HFF-Myc (cell line): ENCODE results near the gene AACS.
"Not testable (repeated sequence)": the region's sequence is repeated elsewhere in the genome, so short reads cannot be mapped to it uniquely, and the experiment has no call there.

Source experiments
- DNase-seq: peaks from one replicate; pipeline ENCODE4 v3.0.0-alpha.2; 2011; ENCODE audit warnings: low read depth; ENCODE audit errors: extremely low read depth
- H3K4me3 ChIP-seq: replicated peaks from 2 replicates; pipeline ENCODE4 v1.5.1; 2011; ENCODE audit warnings: low read depth, mild to moderate bottlenecking, control low read depth, low read length
- TF ChIP-seq, protein P1 (sequence below): IDR thresholded peaks from 2 replicates; pipeline ENCODE4 v1.5.1; 2012; ENCODE audit warnings: mild to moderate bottlenecking, low read depth, low read length, control low read depth; ENCODE audit errors: missing control alignments

The AACS gene

DNA sequence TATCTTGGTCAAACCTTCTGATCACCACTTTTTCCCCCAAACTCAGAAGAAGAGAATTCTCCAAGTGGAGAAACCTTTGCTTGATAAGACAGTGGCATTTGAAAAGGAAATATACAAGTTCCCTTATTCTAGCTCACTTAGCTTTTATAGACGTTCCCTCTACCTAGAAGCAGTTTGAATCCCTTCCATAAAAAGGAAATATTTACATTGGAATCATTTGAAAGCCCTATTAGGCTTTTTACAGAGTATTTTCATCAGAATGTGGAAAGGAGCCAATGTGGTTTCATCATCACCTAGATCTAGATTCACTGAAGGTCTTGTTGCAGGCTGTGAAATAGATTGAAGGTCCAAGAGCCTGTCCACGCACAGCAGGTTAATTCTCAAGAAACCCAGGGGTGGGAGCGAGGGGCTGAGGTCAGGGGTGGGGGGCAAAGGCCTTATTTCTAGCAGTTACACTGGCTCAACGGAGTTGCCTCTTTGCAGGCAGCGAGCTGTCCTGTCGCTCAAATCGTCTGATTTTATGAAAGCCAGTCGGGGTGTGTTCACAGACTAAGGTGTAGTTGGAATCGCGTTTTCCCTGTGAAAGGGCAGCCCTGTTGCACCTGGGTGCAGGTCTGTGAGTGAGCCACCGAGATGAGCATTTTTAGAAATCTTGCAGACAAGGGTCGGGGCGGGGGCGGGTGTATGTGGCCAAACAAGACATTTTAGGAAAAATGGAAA, 45.6 kb downstream of the AACS start:
- TF ChIP-seq, protein P1, sequence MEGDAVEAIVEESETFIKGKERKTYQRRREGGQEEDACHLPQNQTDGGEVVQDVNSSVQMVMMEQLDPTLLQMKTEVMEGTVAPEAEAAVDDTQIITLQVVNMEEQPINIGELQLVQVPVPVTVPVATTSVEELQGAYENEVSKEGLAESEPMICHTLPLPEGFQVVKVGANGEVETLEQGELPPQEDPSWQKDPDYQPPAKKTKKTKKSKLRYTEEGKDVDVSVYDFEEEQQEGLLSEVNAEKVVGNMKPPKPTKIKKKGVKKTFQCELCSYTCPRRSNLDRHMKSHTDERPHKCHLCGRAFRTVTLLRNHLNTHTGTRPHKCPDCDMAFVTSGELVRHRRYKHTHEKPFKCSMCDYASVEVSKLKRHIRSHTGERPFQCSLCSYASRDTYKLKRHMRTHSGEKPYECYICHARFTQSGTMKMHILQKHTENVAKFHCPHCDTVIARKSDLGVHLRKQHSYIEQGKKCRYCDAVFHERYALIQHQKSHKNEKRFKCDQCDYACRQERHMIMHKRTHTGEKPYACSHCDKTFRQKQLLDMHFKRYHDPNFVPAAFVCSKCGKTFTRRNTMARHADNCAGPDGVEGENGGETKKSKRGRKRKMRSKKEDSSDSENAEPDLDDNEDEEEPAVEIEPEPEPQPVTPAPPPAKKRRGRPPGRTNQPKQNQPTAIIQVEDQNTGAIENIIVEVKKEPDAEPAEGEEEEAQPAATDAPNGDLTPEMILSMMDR = no peak
- DNase-seq = no peak
- no peak overlapping the region for H3K4me3 ChIP-seq

DNA sequence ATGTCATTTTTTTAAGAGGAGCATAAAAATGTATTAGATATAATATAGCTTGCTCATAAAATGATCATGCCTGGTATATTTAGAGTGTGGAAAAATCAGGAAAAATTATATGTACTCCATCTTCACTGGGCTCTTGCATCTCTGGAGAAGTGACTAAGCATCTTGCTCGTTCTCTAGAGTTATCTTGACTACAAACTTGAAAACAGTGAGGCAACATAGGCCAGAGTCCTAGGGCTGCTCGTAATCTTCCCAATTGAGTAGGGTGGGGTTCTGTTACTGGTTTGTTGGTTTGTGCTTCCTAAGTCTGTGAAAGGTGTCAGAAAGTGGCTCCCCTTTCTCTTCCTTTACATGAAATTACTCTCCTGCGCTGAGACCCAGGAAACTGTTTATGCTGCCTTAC, 46.2 kb downstream of the AACS start:
- TF ChIP-seq, protein P1 = no peak

DNA sequence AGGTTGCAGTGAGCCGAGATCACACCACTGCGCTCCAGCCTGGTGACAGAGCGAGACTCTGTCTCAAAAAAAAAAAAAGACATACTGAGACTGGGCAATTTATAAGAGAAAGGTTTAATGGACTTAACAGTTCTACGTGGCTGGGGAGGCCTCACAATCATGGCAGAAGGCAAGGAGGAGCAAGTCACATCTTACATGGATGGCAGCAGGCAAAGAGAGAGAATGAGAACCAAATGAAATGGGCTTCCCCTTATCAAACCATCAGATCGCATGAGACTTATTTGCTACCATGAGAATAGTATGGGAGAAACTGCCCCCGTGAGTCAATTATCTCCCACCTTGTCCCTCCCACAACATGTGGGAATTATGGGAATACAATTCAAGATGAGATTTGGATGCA, 47.4 kb downstream of the AACS start:
- DNase-seq, H3K4me3 ChIP-seq: not testable (repeated sequence)

More for the DNA sequence above, 46.2 kb downstream of the AACS start:
- DNase-seq = no peak
- no peak overlapping the region for H3K4me3 ChIP-seq

DNA sequence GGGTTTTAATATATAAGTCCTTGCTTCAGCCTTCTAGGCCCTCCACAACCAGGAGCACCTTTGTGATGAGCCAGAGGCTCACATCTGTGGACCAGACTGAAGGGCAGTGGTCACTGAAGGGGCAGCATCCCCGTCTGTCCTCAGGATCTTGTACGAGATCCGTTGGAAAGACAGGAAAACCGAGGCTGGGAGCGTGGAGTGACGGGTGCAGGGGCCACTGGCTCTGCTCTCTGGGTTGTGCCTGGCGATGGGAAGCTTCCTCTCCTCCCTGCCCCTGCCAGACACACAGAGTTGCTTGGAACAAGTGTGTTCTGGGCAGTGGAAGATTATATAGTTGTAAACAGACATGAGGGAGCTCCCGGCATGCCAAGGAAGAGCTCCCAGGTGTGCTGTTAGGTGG, 48.0 kb downstream of the AACS start:
- TF ChIP-seq, protein P1 = no peak
- no peak for DNase-seq
- no peak overlapping the region for H3K4me3 ChIP-seq

DNA sequence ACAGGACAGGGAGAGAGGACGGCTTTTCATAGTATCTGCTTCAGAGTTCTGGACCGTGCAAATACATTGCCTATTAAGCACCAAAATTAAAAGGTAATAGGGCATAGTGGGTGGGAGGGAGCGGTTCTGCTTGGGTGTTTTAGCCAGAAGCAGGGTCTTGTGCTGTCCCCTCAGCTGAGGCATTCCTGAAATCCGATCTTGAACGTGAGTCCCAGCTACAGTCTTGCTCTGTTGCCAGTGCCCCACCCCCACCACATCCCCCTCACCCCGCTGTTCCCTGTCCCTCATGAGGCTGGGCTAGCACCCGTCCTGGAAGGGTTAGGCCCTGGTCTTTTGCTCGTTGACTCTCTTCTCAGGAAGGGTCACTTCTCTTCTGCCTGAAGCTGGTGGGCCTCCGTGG, 48.6 kb downstream of the AACS start:
- no peak for DNase-seq
- TF ChIP-seq, protein P1 = no peak
- no peak overlapping the region for H3K4me3 ChIP-seq

DNA sequence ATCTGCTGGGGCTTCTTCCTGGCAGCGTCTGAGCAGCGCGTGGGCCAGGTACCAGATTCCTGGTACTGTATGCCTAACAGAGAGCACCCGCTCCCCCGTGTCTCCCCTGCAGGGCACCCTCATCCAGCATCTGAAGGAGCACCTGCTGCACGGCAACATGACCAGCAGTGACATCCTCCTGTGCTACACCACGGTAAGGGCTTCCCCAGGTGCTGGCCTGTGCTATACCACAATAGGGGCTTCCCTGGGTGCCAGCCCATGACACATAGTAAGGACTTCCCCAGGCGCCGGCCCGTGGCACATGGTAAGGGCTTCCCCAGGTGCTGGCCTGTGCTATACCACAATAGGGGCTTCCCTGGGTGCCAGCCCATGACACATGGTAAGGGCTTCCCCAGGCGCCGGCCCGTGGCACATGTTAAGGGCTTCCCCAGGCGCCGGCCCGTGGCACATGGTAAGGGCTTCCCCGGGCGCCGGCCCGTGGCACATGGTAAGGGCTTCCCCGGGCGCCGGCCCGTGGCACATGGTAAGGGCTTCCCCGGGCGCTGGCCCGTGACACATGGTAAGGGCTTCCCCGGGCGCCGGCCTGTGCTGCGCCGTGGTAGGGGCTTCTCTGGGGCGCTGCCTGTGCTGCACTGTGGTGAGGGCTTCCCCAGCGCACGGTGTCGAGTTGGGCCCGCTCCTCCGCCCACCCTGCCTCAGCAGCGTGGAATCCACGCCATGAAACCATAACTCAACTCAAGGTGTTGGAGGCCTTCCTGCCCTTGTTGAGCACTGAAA, 49.3 kb downstream of the AACS start:
- TF ChIP-seq, protein P1 = no peak
- DNase-seq = no peak
- no peak overlapping the region for H3K4me3 ChIP-seq

DNA sequence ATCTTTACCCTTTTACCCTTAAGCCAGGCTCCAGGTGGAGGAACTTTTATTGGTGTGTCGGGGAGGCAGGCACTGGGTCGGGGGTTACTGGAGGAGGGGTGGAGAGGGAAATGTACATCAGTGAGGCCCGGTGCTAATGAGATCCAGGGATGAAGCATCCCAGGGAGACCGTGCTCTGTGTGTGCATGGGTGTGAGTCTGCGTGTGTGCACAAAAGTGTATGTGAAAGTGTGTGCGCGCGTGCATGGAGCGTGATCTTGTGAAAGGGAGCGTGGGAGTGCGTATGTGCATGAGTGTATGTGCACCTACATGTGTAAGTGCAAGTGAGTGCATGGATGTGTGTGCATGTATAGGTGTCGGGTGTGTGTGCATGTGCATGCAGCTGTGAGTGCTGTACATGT, 55.3 kb downstream of the AACS start:
- DNase-seq = no peak
- TF ChIP-seq, protein P1 = no peak
- no peak overlapping the region for H3K4me3 ChIP-seq
